Body of pancreas (tissue), 4 donors: ENCODE results near the gene PTPRN2.

Experiments used
- POLR2A ChIP-seq, 3 donors: fragments of 450-650 bp; IDR thresholded peaks; one replicate each; pipeline ENCODE4 v1.6.1; 2016; ENCODE audit warnings: antibody characterized with exemption in 3 of 3, mild to moderate bottlenecking in 2 of 3
- TF ChIP-seq, protein P1 (sequence below), 7 experiments: fragments of 450-650 bp in 4 of 7; fragments of 200-600 bp in 3 of 7; sonication (generic) in 3 of 7; IDR thresholded peaks; one replicate each; pipeline ENCODE4 v1.5.1; 2016 to 2019; ENCODE audit warnings: antibody characterized with exemption in 7 of 7

GRCh38 chr7:158549176-158549615 is 38.4 kb downstream of the PTPRN2 start:
- TF ChIP-seq, protein P1, sequence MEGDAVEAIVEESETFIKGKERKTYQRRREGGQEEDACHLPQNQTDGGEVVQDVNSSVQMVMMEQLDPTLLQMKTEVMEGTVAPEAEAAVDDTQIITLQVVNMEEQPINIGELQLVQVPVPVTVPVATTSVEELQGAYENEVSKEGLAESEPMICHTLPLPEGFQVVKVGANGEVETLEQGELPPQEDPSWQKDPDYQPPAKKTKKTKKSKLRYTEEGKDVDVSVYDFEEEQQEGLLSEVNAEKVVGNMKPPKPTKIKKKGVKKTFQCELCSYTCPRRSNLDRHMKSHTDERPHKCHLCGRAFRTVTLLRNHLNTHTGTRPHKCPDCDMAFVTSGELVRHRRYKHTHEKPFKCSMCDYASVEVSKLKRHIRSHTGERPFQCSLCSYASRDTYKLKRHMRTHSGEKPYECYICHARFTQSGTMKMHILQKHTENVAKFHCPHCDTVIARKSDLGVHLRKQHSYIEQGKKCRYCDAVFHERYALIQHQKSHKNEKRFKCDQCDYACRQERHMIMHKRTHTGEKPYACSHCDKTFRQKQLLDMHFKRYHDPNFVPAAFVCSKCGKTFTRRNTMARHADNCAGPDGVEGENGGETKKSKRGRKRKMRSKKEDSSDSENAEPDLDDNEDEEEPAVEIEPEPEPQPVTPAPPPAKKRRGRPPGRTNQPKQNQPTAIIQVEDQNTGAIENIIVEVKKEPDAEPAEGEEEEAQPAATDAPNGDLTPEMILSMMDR (IDR thresholded peaks at IDR 0.05) = no peak
- TF ChIP-seq POLR2A (IDR thresholded peaks at IDR 0.05) = no peak
